Mucosa of gallbladder (tissue), 1 donor: ENCODE data around the gene AFF3. TPM values are rescaled to one million over a fixed set of nuclear protein-coding genes. Genes with fewer than 3 reads are reported as not detected.
"Not testable (repeated sequence)": the region's sequence is repeated elsewhere in the genome, so short reads cannot be mapped to it uniquely, and the experiment has no call there.

Source experiments
- DNase-seq: peaks from one replicate; pipeline ENCODE4 v3.0.0-alpha.2; 2020; ENCODE audit warnings: low spot score
- total RNA-seq: library from RNA; stranded (reverse); gene quantifications from one replicate; pipeline ENCODE4 v1.2.1, GENCODE V29; 2021
- donor health status: DM: no; HTN: no; CAD: no.

The AFF3 gene
- total RNA-seq, 1 donor from 2014 or later = 9.1 TPM

- no peak for DNase-seq
These were observed 344.9 kb downstream of the AFF3 start for GRCh38 chr2:99797475-99797874.

DNA sequence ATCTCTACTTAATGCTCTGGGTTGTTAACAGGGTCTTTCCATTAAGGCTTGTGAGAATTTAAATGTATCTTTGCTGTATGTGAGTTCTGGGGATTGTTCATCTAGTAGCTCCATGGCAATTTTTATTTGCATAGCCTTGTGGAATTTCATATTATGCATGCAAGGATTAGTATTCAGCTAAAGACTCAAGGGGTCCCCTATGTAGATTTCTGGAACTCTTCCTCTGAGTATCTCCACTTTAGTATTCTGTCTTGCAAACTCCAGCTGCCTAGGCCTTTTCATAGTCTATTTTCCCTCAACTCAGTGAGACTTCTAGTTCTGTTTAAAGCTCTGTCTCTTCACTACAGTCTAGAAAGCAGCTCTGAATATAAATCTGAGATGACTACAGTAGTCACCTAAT is 348.0 kb downstream of the AFF3 start:
- no peak for DNase-seq

GRCh38 chr2:99793022-99793421 is 349.4 kb downstream of the AFF3 start:
- DNase-seq = no peak

GRCh38 chr2:99789849-99790248 is 352.5 kb downstream of the AFF3 start:
- no peak for DNase-seq

- no peak for DNase-seq
These were observed 354.5 kb downstream of the AFF3 start for GRCh38 chr2:99787769-99788382.

- no peak for DNase-seq
These were observed 355.6 kb downstream of the AFF3 start for GRCh38 chr2:99786636-99787390.

DNA sequence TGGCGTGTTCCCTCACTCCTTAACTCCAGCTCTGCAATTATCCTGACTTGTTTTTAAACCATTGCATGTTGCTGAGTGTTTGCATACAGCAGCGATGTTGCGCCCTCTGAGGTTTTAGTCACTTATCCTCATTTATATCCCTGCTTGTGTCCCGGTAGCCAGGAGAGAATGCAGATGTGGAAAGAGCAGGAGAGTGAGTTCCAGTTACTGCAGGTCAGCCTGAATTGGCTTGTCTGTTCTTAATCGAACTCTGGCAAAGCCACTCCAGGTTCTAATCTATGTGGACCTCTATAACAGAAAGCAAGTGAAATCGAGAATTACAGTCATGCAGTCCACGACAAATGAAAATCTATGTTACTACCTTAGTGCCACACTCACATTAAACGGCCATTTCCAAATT is 357.4 kb downstream of the AFF3 start:
- DNase-seq = no peak

DNA sequence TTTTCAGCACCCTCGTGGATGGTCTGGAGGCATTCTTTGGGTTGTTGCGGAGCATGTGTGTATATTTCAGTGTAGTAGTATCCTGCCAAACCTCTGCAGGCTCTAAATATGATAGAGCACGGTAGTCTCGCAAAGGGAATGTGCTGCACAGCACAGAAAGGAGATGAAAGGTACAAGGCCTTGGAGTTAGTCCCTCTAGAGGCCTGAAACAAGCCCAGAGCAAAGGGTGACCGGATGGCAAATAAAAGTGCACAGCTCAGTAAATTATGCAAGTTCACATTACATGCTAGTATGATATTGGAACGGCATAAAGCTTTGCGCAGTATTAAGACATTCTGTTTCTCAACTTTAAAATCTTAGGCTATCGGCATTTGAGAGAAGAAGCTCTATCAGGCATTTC is 358.1 kb downstream of the AFF3 start:
- no peak for DNase-seq

DNA sequence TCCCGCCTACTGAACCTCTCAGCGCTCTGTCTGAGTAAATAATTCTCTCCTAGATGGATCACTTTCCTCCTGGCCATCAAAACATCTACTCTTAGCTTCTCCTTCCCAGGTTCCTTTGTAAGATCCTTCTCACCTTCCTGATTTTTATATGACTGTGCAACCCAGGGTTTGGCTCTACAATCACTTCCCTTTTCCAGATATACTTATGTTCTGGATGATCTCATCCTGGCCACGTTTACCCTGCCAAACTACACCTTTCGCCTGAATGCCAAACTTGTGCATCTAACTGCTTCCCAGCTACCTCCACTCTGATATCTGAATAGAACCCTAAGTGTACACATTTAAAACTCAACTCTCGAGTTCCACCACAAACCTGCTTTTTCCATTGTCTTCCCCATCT is 362.1 kb downstream of the AFF3 start:
- no peak for DNase-seq

- no peak for DNase-seq
These were observed 363.1 kb downstream of the AFF3 start for GRCh38 chr2:99779276-99779675.

DNA sequence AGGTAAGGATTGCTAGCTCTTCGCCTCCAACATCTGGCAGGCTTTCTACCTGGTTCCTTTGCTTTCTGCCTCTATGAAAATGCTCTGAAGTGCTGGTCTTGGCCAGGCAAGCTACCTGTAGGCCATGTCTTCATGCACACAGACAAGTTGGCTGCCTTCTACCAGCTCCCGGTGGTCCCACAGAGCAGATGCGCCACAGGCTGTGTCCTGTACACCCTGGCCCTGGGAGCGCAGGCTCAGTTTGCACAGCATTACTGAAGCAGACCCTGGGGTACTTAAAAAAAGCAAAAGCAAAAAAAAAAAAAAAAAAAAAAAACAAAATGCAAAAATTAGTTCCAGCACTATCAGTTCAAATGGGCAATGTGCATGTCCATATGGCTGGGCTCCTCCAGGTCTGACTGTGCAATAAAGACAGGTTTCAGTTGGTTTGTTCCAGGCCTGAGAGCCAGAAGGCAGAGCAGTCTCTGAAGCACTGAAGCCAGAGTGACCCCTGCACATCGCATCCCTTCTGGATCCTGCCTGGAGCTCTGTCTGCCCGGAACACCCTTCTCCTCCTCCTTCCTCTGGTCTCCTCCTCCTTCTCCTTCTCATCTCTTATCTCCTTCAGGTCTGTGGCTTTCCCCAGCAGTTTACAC is 364.6 kb downstream of the AFF3 start:
- DNase-seq = no peak

DNA sequence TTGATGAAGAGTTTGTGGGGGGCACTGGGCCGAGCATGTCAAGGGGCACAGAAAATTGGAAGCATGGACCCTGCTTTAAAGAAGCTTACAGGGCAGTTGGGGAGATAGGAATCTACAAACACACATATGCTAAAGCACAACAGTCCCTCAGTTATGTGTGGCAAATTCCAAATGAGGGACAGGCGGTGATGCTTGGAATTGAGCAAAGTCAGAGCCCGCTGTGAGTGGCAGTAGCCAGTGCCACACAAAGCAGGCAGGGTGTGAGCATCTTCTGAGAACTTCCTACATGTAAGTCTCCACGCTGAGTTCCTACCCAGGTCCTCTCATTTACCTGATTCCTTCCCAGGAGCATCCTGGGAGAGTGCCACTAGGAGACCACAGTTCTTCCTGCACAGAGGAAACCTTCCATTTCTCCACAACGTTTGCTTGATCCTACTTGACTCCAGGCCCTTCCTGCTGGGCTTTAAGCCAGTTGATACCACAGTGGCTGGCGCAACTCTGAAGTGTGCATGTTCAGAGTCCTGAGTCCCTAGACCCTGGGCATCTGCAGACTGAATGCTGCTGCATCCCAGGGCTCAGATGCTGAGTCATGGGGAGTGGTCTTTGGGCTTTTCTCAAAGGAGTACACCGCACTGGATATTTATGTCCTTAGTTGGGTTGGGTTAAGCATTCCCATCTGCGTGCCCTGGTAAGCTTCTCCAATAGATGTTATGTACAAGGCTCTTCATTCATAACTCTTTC is 365.3 kb downstream of the AFF3 start:
- no peak for DNase-seq

DNA sequence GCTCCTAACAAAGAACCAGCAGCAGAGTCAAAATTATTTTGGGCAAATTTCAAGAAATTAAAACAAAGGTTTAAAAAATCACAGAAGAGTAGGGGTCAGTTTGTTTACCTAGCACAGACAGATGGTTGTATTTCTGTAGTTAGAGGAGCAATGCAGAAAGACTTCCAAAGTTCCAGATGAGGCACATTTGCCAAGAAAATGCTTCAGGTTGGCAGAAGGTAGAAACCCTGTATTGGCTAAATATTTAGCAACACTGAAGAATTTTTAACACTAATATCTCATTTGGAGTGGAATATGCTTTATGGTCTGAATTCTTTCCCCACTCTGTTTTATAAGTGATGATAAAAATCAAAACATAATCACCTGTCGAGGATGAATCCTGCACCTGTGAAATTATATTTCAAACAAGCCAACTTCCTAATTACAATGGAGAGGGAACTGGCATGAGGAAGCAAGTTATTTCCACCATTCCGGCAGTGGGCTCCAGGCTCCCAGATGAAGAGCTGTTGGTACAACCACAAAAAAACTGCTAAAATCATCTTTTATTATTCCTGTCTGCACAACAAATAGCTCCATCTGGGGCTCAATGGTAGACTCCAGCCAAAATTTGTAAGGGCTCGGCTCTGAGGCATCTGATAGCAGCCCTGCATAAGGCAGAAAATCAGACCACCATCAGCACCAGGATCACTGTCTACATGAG is 366.0 kb downstream of the AFF3 start:
- no peak for DNase-seq

DNA sequence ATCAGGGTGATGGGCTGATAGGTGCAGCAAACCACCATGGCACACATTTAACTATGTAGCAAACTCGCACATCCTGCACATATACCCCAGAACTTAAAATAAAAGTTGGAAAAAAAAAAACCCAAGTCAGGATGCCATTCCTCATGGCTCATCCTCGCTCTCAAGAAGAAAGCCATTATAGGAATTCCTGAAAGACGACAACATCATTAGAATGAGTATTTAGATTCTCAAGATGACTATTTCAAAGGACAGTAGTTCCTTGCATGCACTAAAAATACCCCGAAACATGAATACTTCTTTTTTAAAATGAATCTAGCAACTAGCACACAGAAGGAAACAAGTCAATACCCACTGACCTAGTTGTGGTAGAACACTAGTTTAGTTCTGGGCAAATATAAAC is 366.8 kb downstream of the AFF3 start:
- DNase-seq = no peak

DNA sequence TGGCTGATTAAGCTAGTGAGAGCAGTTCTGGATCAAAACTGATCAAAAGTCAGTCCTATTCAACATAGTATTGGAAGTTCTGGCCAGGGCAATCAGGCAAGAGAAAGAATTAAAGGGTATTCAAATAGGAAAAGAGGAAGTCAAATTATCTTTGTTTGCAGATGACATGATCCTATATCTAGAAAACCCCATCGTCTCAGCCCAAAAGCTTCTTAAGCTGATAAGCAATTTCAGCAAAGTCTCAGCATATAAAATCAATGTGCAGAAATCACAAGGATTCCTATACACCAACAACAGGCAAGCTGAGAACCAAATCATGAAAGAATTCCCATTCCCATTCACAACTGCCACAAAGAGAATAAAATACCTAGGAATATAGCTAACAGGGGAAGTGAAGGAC is 368.7 kb downstream of the AFF3 start:
- DNase-seq = not testable (repeated sequence)

- no peak for DNase-seq
These were observed 369.6 kb downstream of the AFF3 start for GRCh38 chr2:99772591-99773331.

- no peak for DNase-seq
These were observed 370.6 kb downstream of the AFF3 start for GRCh38 chr2:99771681-99772333.

- DNase-seq = no peak
These were observed 371.5 kb downstream of the AFF3 start for GRCh38 chr2:99770876-99771275.

DNA sequence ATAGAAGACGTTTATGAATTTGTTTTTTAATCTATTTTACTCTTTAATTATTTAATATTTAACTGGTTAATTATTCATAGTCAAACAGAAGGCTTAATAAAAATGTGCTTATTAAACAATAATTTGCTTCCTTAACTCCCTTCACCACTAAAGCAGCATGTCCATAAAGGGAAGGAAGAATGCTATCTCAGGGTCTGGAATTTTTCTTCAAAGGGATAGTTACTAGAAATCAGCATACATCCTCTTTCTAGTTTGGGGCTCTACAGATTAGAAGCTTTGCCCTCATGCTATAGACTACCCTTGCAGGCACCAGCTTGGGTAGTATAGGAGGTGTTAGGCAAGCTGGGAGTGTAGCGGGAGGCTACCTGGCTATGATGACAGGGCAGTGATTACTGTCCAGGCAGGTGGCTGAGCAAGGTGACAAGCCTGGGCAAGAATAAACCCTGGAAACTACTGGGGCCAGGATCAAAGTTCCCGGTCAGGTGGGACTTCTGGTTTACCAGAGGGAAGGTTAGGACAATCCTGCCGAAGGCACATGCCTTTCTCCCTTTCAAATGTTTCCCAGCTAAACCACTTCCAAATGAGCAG is 376.6 kb downstream of the AFF3 start:
- no peak for DNase-seq

- DNase-seq = no peak
These were observed 378.6 kb downstream of the AFF3 start for GRCh38 chr2:99763764-99764163.
